ENCODE data around the gene HPSE2.

DNA sequence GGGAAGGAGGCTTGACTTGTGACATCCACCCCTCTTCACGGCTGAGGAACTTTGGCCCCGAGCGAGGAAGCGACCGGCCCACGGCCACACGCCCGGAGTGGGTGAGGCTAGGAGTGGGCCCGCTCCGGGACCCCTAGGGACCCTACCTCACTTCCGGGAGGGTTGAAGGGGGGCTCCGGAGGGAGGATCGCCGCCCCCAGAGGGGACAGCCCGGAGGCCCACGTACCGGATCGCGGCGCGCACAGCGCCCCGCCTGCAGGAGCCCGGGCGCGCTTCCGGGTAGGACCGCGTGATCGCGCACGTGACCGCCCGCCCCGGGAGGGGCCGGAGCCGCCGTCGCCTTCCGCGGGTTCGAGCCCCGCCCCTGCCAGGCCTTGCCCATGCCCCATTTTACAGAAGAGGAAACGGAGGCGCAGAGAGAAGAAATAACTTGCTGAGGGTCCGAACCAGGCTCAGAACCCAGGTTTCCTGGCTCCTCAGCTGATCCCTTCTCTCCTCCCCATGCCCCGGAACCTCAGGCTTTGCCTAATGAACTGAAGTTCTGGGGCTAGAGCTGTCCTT is 788.9 kb downstream of the HPSE2 start, which contains the start of gene HPS1:
- TF ChIP-seq, protein P1, sequence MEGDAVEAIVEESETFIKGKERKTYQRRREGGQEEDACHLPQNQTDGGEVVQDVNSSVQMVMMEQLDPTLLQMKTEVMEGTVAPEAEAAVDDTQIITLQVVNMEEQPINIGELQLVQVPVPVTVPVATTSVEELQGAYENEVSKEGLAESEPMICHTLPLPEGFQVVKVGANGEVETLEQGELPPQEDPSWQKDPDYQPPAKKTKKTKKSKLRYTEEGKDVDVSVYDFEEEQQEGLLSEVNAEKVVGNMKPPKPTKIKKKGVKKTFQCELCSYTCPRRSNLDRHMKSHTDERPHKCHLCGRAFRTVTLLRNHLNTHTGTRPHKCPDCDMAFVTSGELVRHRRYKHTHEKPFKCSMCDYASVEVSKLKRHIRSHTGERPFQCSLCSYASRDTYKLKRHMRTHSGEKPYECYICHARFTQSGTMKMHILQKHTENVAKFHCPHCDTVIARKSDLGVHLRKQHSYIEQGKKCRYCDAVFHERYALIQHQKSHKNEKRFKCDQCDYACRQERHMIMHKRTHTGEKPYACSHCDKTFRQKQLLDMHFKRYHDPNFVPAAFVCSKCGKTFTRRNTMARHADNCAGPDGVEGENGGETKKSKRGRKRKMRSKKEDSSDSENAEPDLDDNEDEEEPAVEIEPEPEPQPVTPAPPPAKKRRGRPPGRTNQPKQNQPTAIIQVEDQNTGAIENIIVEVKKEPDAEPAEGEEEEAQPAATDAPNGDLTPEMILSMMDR (IDR thresholded peaks at IDR 0.05; ENCODE audit: low read depth, low read length) = no peak
- TF ChIP-seq EZH2phosphoT487 (IDR thresholded peaks at IDR 0.05; ENCODE audit: low read depth) = no peak
